Measurements from ENCODE around the gene RPIA.

RPIA gene

GRCh38 chr2:88680916-88681315 is 10.6 kb upstream of the RPIA start:
- Histone ChIP-seq H4K20me1 (ENCODE audit: insufficient read depth, low read length) (no peaks in the 10 kb centered on the region), H3K4me1 (ENCODE audit: insufficient read depth, low read length, severe bottlenecking) (no peaks in the 10 kb centered on the region), H3K9me2 (ENCODE audit: low read depth, low read length) (no peaks in the 10 kb centered on the region), H3K36me3 (ENCODE audit: insufficient read depth, low read length) (no peaks in the 10 kb centered on the region), H2AFZ (ENCODE audit: low read length) (no peak overlapping the region), H3K9me3 (ENCODE audit: low read length) (peaks cover 13% of the 10 kb centered on the region), H3K9ac (ENCODE audit: low read length) (no peak overlapping the region), H3K4me3 (ENCODE audit: low read depth, low read length, poor library complexity, severe bottlenecking) (no peak overlapping the region), H3K4me2 (ENCODE audit: low read length) (no peak overlapping the region), H3F3A (ENCODE audit: insufficient read depth, low read length) (no peaks in the 10 kb centered on the region), H3K27ac (ENCODE audit: low read depth, low read length, poor library complexity, severe bottlenecking) (no peak overlapping the region), H3K79me2 (ENCODE audit: insufficient read depth, low read length) (no peaks in the 10 kb centered on the region), H3K27me3 (ENCODE audit: insufficient read depth, low read length) (peaks cover 3% of the 10 kb centered on the region; the same call in 1 of the 2 replicates)
- no peak for TF ChIP-seq EZH2 (IDR thresholded peaks at IDR 0.05; ENCODE audit: borderline replicate concordance, low read length)
- TF ChIP-seq CTCF (IDR thresholded peaks at IDR 0.05; ENCODE audit: low read length), result no peak

GRCh38 chr2:88683160-88684021 is 8.1 kb upstream of the RPIA start:
- Histone ChIP-seq H3K9me3 (ENCODE audit: low read length) (peaks cover 13% of the 10 kb centered on the region), H3K4me2 (ENCODE audit: low read length) (no peak overlapping the region), H3K9ac (ENCODE audit: low read length) (no peak overlapping the region), H3K27me3 (ENCODE audit: insufficient read depth, low read length) (peaks cover 3% of the 10 kb centered on the region; the same call in 1 of the 2 replicates), H3K4me1 (ENCODE audit: insufficient read depth, low read length, severe bottlenecking) (no peaks in the 10 kb centered on the region), H4K20me1 (ENCODE audit: insufficient read depth, low read length) (no peaks in the 10 kb centered on the region), H3K36me3 (ENCODE audit: insufficient read depth, low read length) (no peaks in the 10 kb centered on the region), H3K9me2 (ENCODE audit: low read depth, low read length) (no peaks in the 10 kb centered on the region), H2AFZ (ENCODE audit: low read length) (no peak overlapping the region), H3F3A (ENCODE audit: insufficient read depth, low read length) (no peaks in the 10 kb centered on the region), H3K79me2 (ENCODE audit: insufficient read depth, low read length) (no peaks in the 10 kb centered on the region), H3K4me3 (ENCODE audit: low read depth, low read length, poor library complexity, severe bottlenecking) (no peak overlapping the region), H3K27ac (ENCODE audit: low read depth, low read length, poor library complexity, severe bottlenecking) (no peak overlapping the region)
- TF ChIP-seq EZH2 (IDR thresholded peaks at IDR 0.05; ENCODE audit: borderline replicate concordance, low read length) (no peak), CTCF (IDR thresholded peaks at IDR 0.05; ENCODE audit: low read length) (no peak)

GRCh38 chr2:88684519-88684918 is 7.0 kb upstream of the RPIA start:
- peaks cover 13% of the 10 kb centered on the region for H3K9me3 ChIP-seq (ENCODE audit: low read length)

More at GRCh38 chr2:88684519-88684918, 7.0 kb upstream of the RPIA start:
- no peak for TF ChIP-seq CTCF (IDR thresholded peaks at IDR 0.05; ENCODE audit: low read length)
- no peak for TF ChIP-seq EZH2 (IDR thresholded peaks at IDR 0.05; ENCODE audit: borderline replicate concordance, low read length)
- Histone ChIP-seq H3K4me3 (ENCODE audit: low read depth, low read length, poor library complexity, severe bottlenecking) (no peak overlapping the region), H2AFZ (ENCODE audit: low read length) (no peak overlapping the region), H3K4me2 (ENCODE audit: low read length) (no peak overlapping the region), H3K36me3 (ENCODE audit: insufficient read depth, low read length) (no peaks in the 10 kb centered on the region), H3K4me1 (ENCODE audit: insufficient read depth, low read length, severe bottlenecking) (no peaks in the 10 kb centered on the region), H3K9ac (ENCODE audit: low read length) (no peak overlapping the region), H3K9me2 (ENCODE audit: low read depth, low read length) (no peaks in the 10 kb centered on the region), H3F3A (ENCODE audit: insufficient read depth, low read length) (no peaks in the 10 kb centered on the region), H3K27ac (ENCODE audit: low read depth, low read length, poor library complexity, severe bottlenecking) (no peak overlapping the region), H3K27me3 (ENCODE audit: insufficient read depth, low read length) (peaks cover 3% of the 10 kb centered on the region; the same call in 1 of the 2 replicates), H3K79me2 (ENCODE audit: insufficient read depth, low read length) (no peaks in the 10 kb centered on the region), H4K20me1 (ENCODE audit: insufficient read depth, low read length) (no peaks in the 10 kb centered on the region)

Data from OCI-LY1 (cell line).